ENCODE results near the gene RCN2. TPM values are rescaled to one million over a fixed set of nuclear protein-coding genes. Genes with fewer than 3 reads are reported as not detected.

RCN2 gene
- total RNA-seq, 1 experiment from 2014 or later, result 46.1 TPM

GRCh38 chr15:76987276-76987675 is 55.7 kb downstream of the RCN2 start:
- no peak overlapping the region for H3K27ac ChIP-seq
- no peaks in the 10 kb centered on the region for H3K9me2 ChIP-seq (ENCODE audit: insufficient read depth)
- H2AFZ ChIP-seq, result no peak overlapping the region
- H3K4me2 ChIP-seq, result no peak overlapping the region
- POLR2A ChIA-PET (ENCODE audit: unreplicated experiment), result interaction anchor here (0.6 kb wide), 1 partner anchor 36 kb away, joined by 4 read pairs; no protein-coding TSS in a partner anchor
- H3K4me1 ChIP-seq (replicated peaks; ENCODE audit: insufficient read depth), result peaks cover 12% of the 10 kb centered on the region
- no peaks in the 10 kb centered on the region for H3K79me2 ChIP-seq (ENCODE audit: low read depth)
- intact Hi-C loops (cut with micrococcal nuclease; ENCODE audit: unreplicated experiment), result no loop called here
- DNase-seq, result no peak
- no peaks in the 10 kb centered on the region for H4K20me1 ChIP-seq (ENCODE audit: insufficient read depth)
- H3F3A ChIP-seq (ENCODE audit: insufficient read depth, low read depth), result peaks cover 9% of the 10 kb centered on the region; the same call in 1 of the 2 replicates
- CTCF ChIA-PET, result interaction anchor here (0.7 kb wide), 1 partner anchor 74 kb away, joined by 3 read pairs; no protein-coding TSS in a partner anchor
- no peaks in the 10 kb centered on the region for H3K9me3 ChIP-seq (ENCODE audit: insufficient read depth, low read depth)
- no peak overlapping the region for H3K4me3 ChIP-seq
- no peaks in the 10 kb centered on the region for H3K36me3 ChIP-seq (ENCODE audit: low read depth)
- no TSS peak for BruUV-seq (replicated peaks)
- no peaks in the 10 kb centered on the region for H3K27me3 ChIP-seq (ENCODE audit: insufficient read depth, low read depth)
- TF ChIP-seq CTCF (conservative IDR thresholded peaks at IDR 0.05) (no peak), EZH2 (IDR thresholded peaks at IDR 0.05; ENCODE audit: low read depth) (no peak)

GRCh38 chr15:76987896-76988860 is 56.6 kb downstream of the RCN2 start:
- Histone ChIP-seq H3K27me3 (ENCODE audit: insufficient read depth, low read depth) (no peaks in the 10 kb centered on the region), H3K79me2 (ENCODE audit: low read depth) (no peaks in the 10 kb centered on the region), H3K4me3 (no peak overlapping the region), H3K4me2 (no peak overlapping the region), H3F3A (ENCODE audit: insufficient read depth, low read depth) (peaks cover 9% of the 10 kb centered on the region; the same call in 1 of the 2 replicates), H3K9me3 (ENCODE audit: insufficient read depth, low read depth) (no peaks in the 10 kb centered on the region), H3K27ac (no peak overlapping the region), H3K9me2 (ENCODE audit: insufficient read depth) (no peaks in the 10 kb centered on the region), H3K36me3 (ENCODE audit: low read depth) (no peaks in the 10 kb centered on the region), H4K20me1 (ENCODE audit: insufficient read depth) (no peaks in the 10 kb centered on the region), H3K4me1 (replicated peaks; ENCODE audit: insufficient read depth) (peaks cover 12% of the 10 kb centered on the region), H2AFZ (no peak overlapping the region)
- ChIA-PET CTCF (no interaction called here), POLR2A (ENCODE audit: unreplicated experiment) (no interaction called here)
- intact Hi-C loops (cut with micrococcal nuclease; ENCODE audit: unreplicated experiment), result no loop called here
- DNase-seq, result no peak
- BruUV-seq (replicated peaks), result no TSS peak
- TF ChIP-seq EZH2 (IDR thresholded peaks at IDR 0.05; ENCODE audit: low read depth) (no peak), CTCF (conservative IDR thresholded peaks at IDR 0.05) (no peak)

- H3K9me3 ChIP-seq (ENCODE audit: insufficient read depth, low read depth), result no peaks in the 10 kb centered on the region
- no peaks in the 10 kb centered on the region for H3K27me3 ChIP-seq (ENCODE audit: insufficient read depth, low read depth)
- H3F3A ChIP-seq (ENCODE audit: insufficient read depth, low read depth), result peaks cover under 1% of the 10 kb centered on the region; the same call in 1 of the 2 replicates
- CTCF ChIA-PET, result no interaction called here
- no peaks in the 10 kb centered on the region for H3K79me2 ChIP-seq (ENCODE audit: low read depth)
- POLR2A ChIA-PET (ENCODE audit: unreplicated experiment), result no interaction called here
- H3K4me1 ChIP-seq (replicated peaks; ENCODE audit: insufficient read depth), result peaks cover 3% of the 10 kb centered on the region
- H3K4me2 ChIP-seq, result no peak overlapping the region
- no peak for TF ChIP-seq CTCF (conservative IDR thresholded peaks at IDR 0.05)
- TF ChIP-seq EZH2 (IDR thresholded peaks at IDR 0.05; ENCODE audit: low read depth), result no peak
- no peak overlapping the region for H2AFZ ChIP-seq
- no peak overlapping the region for H3K27ac ChIP-seq
- no peaks in the 10 kb centered on the region for H4K20me1 ChIP-seq (ENCODE audit: insufficient read depth)
- DNase-seq, result no peak
- no peaks in the 10 kb centered on the region for H3K36me3 ChIP-seq (ENCODE audit: low read depth)
- BruUV-seq (replicated peaks), result no TSS peak
- H3K9me2 ChIP-seq (ENCODE audit: insufficient read depth), result no peaks in the 10 kb centered on the region
- no peak overlapping the region for H3K4me3 ChIP-seq
- intact Hi-C loops (cut with micrococcal nuclease; ENCODE audit: unreplicated experiment), result no loop called here
Measured at GRCh38 chr15:76988867-76989780, 57.6 kb downstream of the RCN2 start.
